OCI-M1 (cell line): ENCODE measurements around the gene WNT5B.
"Not testable (repeated sequence)": the region's sequence is repeated elsewhere in the genome, so short reads cannot be mapped to it uniquely, and the experiment has no call there.

Experiments
- DNase-seq: peaks from one replicate; lab custom pipeline; 2025; lab: John Stamatoyannopoulos, UW

The WNT5B gene

GRCh38 chr12:1598757-1599156 lies 30.3 kb upstream of the WNT5B start:
- no peak for DNase-seq

- DNase-seq, result not testable (repeated sequence)
Measured at GRCh38 chr12:1602706-1603105, 26.3 kb upstream of the WNT5B start.

- DNase-seq, result peak; percentile 55
Measured at GRCh38 chr12:1603269-1603993, 25.6 kb upstream of the WNT5B start.

GRCh38 chr12:1604464-1604863 lies 24.6 kb upstream of the WNT5B start:
- DNase-seq, result no peak

GRCh38 chr12:1605129-1606020 lies 23.7 kb upstream of the WNT5B start:
- peak; percentile 93 for DNase-seq

GRCh38 chr12:1606021-1606622 lies 22.9 kb upstream of the WNT5B start:
- peak; percentile 96 for DNase-seq

- DNase-seq, result peak; percentile 76
Measured at GRCh38 chr12:1607940-1608712, 20.9 kb upstream of the WNT5B start.

- no peak for DNase-seq
Measured at GRCh38 chr12:1608713-1609119, 20.3 kb upstream of the WNT5B start.

- no peak for DNase-seq
Measured at GRCh38 chr12:1610072-1610643, 18.9 kb upstream of the WNT5B start.

GRCh38 chr12:1611803-1612572 lies 17.0 kb upstream of the WNT5B start:
- DNase-seq, result no peak

GRCh38 chr12:1613860-1614259 lies 15.2 kb upstream of the WNT5B start:
- DNase-seq, result peak; percentile 17

- DNase-seq, result no peak
Measured at GRCh38 chr12:1614360-1614759, 14.7 kb upstream of the WNT5B start.

GRCh38 chr12:1616233-1617066 lies 12.6 kb upstream of the WNT5B start:
- peak; percentile 60 for DNase-seq

GRCh38 chr12:1618489-1618888 lies 10.5 kb upstream of the WNT5B start:
- DNase-seq, result peak; percentile 77

- DNase-seq, result peak; percentile 13
Measured at GRCh38 chr12:1619159-1619558, 9.9 kb upstream of the WNT5B start.

GRCh38 chr12:1619587-1619986 lies 9.4 kb upstream of the WNT5B start:
- no peak for DNase-seq

- no peak for DNase-seq
Measured at GRCh38 chr12:1620092-1620491, 8.9 kb upstream of the WNT5B start.

GRCh38 chr12:1622406-1622805 lies 6.6 kb upstream of the WNT5B start:
- DNase-seq, result no peak

GRCh38 chr12:1629338-1630132 lies 504 bp downstream of the WNT5B start:
- no peak for DNase-seq
